ENCODE results near the gene TYW3. TPM values are rescaled to one million over a fixed set of nuclear protein-coding genes. Genes with fewer than 3 reads are reported as not detected.
"Not testable (repeated sequence)": the region's sequence is repeated elsewhere in the genome, so short reads cannot be mapped to it uniquely, and the experiment has no call there.

The TYW3 gene
- total RNA-seq, 1 experiment from 2014 or later: 32.9 TPM

- POLR2A ChIA-PET: interaction anchor here (1.4 kb wide), 1 partner anchor 9 kb away, joined by 4 read pairs; no protein-coding TSS in a partner anchor
- CTCF ChIA-PET: interaction anchor here (0.6 to 2.5 kb wide), 7 partner anchors 11 to 229 kb away, joined by 3 to 19 read pairs (median 8); partner anchors contain the start of gene ERICH3
- peak; percentile 44 for ATAC-seq
- 0 out of 2 replicates have a peak, but pooled peaks have one; percentile 11 for TF ChIP-seq TP53 (CRISPR knock-in tag; IDR thresholded peaks at IDR 0.05)
- not testable (repeated sequence) for H3K9me3 Mint-ChIP-seq; H3K27me3 Mint-ChIP-seq (ENCODE audit: low read depth)
- peak; percentile 25 for DNase-seq (ENCODE audit: low spot score)
- Mint-ChIP-seq H3K4me3 (peak overlapping the region; percentile 92), H3K27ac (peak overlapping the region; percentile 90), H3K4me1 (peaks cover 34% of the 10 kb centered on the region), H3K36me3 (peaks cover 23% of the 10 kb centered on the region)
Observed at GRCh38 chr1:74732071-74732946, 643 bp upstream of the TYW3 start.

DNA sequence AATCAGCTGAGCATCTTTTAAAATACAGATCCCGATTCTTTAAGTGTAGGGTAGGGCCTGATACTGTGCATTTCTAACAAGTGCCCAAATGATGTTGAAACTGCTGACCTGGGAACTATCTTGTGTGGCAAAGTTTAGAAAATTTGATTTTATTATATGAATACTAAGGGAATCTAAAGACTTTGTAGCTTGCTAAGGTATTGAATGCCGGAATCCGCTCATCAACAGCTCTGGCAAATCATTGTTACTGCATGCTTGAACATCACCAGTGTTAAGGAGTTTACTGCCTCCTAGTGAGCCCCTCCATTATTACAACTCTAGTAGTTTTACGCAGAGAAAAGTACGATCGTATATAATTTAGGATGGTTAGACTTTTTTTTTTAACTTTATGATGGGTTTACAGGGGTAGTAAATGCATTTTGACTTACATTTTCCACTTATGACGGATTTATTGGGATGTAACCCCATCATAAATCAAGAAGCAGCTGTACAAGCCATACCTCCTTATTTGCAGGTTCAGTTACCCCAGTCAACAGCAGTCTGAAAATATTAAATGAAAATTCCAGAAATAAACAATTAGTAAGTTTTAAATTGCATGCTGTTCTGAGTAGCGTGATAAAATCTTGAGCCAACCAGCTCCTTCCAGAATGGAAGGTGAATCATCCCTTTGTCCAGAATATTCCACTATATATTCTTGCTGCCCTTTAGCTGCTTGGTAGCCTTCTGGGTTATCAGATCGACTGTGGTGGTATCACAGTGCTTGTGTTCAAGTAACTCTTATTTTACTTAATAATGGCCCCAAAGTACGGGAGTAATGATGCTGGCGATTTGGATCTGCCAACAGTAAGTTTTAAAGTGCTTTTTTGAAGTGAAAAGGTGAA is 892 bp downstream of the TYW3 start:
- Mint-ChIP-seq H3K4me3 (peak overlapping the region; percentile 92), H3K36me3 (peaks cover 24% of the 10 kb centered on the region), H3K9me3 (peaks cover 5% of the 10 kb centered on the region; the same call in 1 of the 2 replicates), H3K4me1 (peaks cover 34% of the 10 kb centered on the region), H3K27ac (peak overlapping the region; percentile 100), H3K27me3 (ENCODE audit: low read depth) (no peaks in the 10 kb centered on the region)
- DNase-seq (ENCODE audit: low spot score) (no peak), ATAC-seq (peak; percentile 54)
- CTCF ChIA-PET: interaction anchor here (0.6 to 2.5 kb wide), 13 partner anchors 10 to 882 kb away, joined by 3 to 19 read pairs (median 4); partner anchors contain the start of gene ERICH3
- POLR2A ChIA-PET: interaction anchor here (1.1 to 1.4 kb wide), 2 partner anchors 11 to 19 kb away, joined by 3 to 4 read pairs; no protein-coding TSS in a partner anchor
- no peak for TF ChIP-seq FOXK1 (CRISPR knock-in tag; IDR thresholded peaks at IDR 0.05)
- TF ChIP-seq, protein P1, sequence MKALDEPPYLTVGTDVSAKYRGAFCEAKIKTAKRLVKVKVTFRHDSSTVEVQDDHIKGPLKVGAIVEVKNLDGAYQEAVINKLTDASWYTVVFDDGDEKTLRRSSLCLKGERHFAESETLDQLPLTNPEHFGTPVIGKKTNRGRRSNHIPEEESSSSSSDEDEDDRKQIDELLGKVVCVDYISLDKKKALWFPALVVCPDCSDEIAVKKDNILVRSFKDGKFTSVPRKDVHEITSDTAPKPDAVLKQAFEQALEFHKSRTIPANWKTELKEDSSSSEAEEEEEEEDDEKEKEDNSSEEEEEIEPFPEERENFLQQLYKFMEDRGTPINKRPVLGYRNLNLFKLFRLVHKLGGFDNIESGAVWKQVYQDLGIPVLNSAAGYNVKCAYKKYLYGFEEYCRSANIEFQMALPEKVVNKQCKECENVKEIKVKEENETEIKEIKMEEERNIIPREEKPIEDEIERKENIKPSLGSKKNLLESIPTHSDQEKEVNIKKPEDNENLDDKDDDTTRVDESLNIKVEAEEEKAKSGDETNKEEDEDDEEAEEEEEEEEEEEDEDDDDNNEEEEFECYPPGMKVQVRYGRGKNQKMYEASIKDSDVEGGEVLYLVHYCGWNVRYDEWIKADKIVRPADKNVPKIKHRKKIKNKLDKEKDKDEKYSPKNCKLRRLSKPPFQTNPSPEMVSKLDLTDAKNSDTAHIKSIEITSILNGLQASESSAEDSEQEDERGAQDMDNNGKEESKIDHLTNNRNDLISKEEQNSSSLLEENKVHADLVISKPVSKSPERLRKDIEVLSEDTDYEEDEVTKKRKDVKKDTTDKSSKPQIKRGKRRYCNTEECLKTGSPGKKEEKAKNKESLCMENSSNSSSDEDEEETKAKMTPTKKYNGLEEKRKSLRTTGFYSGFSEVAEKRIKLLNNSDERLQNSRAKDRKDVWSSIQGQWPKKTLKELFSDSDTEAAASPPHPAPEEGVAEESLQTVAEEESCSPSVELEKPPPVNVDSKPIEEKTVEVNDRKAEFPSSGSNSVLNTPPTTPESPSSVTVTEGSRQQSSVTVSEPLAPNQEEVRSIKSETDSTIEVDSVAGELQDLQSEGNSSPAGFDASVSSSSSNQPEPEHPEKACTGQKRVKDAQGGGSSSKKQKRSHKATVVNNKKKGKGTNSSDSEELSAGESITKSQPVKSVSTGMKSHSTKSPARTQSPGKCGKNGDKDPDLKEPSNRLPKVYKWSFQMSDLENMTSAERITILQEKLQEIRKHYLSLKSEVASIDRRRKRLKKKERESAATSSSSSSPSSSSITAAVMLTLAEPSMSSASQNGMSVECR (CRISPR knock-in tag; IDR thresholded peaks at IDR 0.05; ENCODE audit: borderline replicate concordance): no peak
- TF ChIP-seq, protein P2, sequence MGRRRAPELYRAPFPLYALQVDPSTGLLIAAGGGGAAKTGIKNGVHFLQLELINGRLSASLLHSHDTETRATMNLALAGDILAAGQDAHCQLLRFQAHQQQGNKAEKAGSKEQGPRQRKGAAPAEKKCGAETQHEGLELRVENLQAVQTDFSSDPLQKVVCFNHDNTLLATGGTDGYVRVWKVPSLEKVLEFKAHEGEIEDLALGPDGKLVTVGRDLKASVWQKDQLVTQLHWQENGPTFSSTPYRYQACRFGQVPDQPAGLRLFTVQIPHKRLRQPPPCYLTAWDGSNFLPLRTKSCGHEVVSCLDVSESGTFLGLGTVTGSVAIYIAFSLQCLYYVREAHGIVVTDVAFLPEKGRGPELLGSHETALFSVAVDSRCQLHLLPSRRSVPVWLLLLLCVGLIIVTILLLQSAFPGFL (CRISPR knock-in tag; IDR thresholded peaks at IDR 0.05; ENCODE audit: borderline replicate concordance): no peak
- TF ChIP-seq, protein P3, sequence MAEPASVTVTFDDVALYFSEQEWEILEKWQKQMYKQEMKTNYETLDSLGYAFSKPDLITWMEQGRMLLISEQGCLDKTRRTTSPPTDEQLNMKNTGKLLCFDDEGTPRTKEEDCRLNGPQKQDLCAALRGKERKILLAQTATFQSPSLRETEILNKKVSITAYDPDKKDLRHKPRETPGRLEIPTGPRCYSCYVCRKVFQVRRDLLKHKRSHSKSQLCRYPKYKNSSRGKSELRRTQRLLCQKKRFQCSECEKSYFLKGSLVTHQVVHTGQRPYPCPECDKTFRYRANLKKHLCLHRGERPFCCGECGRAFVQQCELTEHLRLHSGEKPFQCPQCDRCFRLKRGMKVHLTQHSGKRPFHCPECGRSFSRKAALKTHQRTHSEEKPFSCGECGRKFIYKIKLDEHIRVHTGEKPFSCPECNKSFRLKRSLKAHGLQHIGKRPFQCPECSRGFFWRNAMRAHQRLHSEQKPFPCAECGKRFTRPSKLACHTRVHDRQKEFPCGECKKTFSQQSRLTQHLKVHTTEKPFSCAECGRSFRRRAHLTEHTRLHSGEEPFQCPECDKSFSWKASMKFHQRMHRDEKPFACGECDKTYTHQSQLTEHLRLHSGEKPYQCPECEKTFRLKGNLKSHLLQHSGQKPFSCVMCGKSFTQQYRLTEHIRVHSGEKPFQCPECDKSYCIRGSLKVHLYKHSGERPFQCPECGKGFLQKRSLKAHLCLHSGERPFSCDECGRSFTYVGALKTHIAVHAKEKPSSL (CRISPR knock-in tag; conservative IDR thresholded peaks at IDR 0.05): no peak
- no peak for TF ChIP-seq NR2C2 (CRISPR knock-in tag; IDR thresholded peaks at IDR 0.05)
- TF ChIP-seq, protein P4, sequence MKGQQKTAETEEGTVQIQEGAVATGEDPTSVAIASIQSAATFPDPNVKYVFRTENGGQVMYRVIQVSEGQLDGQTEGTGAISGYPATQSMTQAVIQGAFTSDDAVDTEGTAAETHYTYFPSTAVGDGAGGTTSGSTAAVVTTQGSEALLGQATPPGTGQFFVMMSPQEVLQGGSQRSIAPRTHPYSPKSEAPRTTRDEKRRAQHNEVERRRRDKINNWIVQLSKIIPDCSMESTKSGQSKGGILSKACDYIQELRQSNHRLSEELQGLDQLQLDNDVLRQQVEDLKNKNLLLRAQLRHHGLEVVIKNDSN (CRISPR knock-in tag; IDR thresholded peaks at IDR 0.05): no peak
- TF ChIP-seq MXD4 (CRISPR knock-in tag; IDR thresholded peaks at IDR 0.05; ENCODE audit: borderline replicate concordance): no peak
- TF ChIP-seq STAT6 (CRISPR knock-in tag; conservative IDR thresholded peaks at IDR 0.05; ENCODE audit: low read depth): no peak
- no peak for TF ChIP-seq JUN (CRISPR knock-in tag; IDR thresholded peaks at IDR 0.05)
- TF ChIP-seq, protein P5, sequence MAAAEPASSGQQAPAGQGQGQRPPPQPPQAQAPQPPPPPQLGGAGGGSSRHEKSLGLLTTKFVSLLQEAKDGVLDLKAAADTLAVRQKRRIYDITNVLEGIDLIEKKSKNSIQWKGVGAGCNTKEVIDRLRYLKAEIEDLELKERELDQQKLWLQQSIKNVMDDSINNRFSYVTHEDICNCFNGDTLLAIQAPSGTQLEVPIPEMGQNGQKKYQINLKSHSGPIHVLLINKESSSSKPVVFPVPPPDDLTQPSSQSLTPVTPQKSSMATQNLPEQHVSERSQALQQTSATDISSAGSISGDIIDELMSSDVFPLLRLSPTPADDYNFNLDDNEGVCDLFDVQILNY (CRISPR knock-in tag; IDR thresholded peaks at IDR 0.05): no peak
- TF ChIP-seq, protein P6, sequence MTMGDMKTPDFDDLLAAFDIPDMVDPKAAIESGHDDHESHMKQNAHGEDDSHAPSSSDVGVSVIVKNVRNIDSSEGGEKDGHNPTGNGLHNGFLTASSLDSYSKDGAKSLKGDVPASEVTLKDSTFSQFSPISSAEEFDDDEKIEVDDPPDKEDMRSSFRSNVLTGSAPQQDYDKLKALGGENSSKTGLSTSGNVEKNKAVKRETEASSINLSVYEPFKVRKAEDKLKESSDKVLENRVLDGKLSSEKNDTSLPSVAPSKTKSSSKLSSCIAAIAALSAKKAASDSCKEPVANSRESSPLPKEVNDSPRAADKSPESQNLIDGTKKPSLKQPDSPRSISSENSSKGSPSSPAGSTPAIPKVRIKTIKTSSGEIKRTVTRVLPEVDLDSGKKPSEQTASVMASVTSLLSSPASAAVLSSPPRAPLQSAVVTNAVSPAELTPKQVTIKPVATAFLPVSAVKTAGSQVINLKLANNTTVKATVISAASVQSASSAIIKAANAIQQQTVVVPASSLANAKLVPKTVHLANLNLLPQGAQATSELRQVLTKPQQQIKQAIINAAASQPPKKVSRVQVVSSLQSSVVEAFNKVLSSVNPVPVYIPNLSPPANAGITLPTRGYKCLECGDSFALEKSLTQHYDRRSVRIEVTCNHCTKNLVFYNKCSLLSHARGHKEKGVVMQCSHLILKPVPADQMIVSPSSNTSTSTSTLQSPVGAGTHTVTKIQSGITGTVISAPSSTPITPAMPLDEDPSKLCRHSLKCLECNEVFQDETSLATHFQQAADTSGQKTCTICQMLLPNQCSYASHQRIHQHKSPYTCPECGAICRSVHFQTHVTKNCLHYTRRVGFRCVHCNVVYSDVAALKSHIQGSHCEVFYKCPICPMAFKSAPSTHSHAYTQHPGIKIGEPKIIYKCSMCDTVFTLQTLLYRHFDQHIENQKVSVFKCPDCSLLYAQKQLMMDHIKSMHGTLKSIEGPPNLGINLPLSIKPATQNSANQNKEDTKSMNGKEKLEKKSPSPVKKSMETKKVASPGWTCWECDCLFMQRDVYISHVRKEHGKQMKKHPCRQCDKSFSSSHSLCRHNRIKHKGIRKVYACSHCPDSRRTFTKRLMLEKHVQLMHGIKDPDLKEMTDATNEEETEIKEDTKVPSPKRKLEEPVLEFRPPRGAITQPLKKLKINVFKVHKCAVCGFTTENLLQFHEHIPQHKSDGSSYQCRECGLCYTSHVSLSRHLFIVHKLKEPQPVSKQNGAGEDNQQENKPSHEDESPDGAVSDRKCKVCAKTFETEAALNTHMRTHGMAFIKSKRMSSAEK (CRISPR knock-in tag; IDR thresholded peaks at IDR 0.05; ENCODE audit: borderline replicate concordance): no peak
